HK-2 (cell line): ENCODE data around the gene C19orf25.
"Not testable (repeated sequence)": the region's sequence is repeated elsewhere in the genome, so short reads cannot be mapped to it uniquely, and the experiment has no call there.

Experiments
- DNase-seq: peaks from one replicate; pipeline ENCODE4 v3.0.0-alpha.2; 2018; ENCODE audit not compliant: unreplicated experiment

C19orf25 gene

GRCh38 chr19:1478934-1479707 is at the start of gene C19orf25:
C19orf25 (minus strand) TSS chr19:1479215; CDS start chr19:1478903, 312 bp downstream.
- peak; percentile 93 for DNase-seq

- DNase-seq = no peak
Observed at GRCh38 chr19:1527650-1528309, 48.8 kb upstream of the C19orf25 start.

GRCh38 chr19:1526979-1527649 is 48.1 kb upstream of the C19orf25 start:
- no peak for DNase-seq

GRCh38 chr19:1526066-1526778 is 47.2 kb upstream of the C19orf25 start:
- no peak for DNase-seq

- DNase-seq = no peak
Observed at GRCh38 chr19:1525343-1525742, 46.3 kb upstream of the C19orf25 start.

GRCh38 chr19:1524972-1525325 is 45.9 kb upstream of the C19orf25 start:
- DNase-seq = no peak

- DNase-seq = no peak
Observed at GRCh38 chr19:1524287-1524971, 45.4 kb upstream of the C19orf25 start.

GRCh38 chr19:1523412-1524286 is 44.6 kb upstream of the C19orf25 start, which contains the start of gene PLK5:
PLK5 (plus strand) TSS chr19:1524077; CDS start chr19:1526997, 2,920 bp downstream.
- DNase-seq = no peak

GRCh38 chr19:1522838-1523237 is 43.8 kb upstream of the C19orf25 start:
- no peak for DNase-seq

- no peak for DNase-seq
Observed at GRCh38 chr19:1522061-1522460, 43.0 kb upstream of the C19orf25 start.

GRCh38 chr19:1521636-1522035 is 42.6 kb upstream of the C19orf25 start:
- no peak for DNase-seq

- peak; percentile 44 for DNase-seq
Observed at GRCh38 chr19:1520203-1520780, 41.3 kb upstream of the C19orf25 start.

- not testable (repeated sequence) for DNase-seq
Observed at GRCh38 chr19:1519802-1520201, 40.8 kb upstream of the C19orf25 start.

GRCh38 chr19:1518471-1518870 is 39.5 kb upstream of the C19orf25 start:
- DNase-seq = no peak

- no peak for DNase-seq
Observed at GRCh38 chr19:1516395-1516753, 37.4 kb upstream of the C19orf25 start.

GRCh38 chr19:1514986-1515721 is 36.1 kb upstream of the C19orf25 start:
- DNase-seq = no peak

GRCh38 chr19:1514295-1514661 is 35.3 kb upstream of the C19orf25 start:
- no peak for DNase-seq

- DNase-seq = peak; percentile 67
Observed at GRCh38 chr19:1513499-1514294, 34.7 kb upstream of the C19orf25 start.
